Measurements from ENCODE around the gene SUDS3. TPM values are rescaled to one million over a fixed set of nuclear protein-coding genes. Genes with fewer than 3 reads are reported as not detected.

Gene SUDS3
- polyA plus RNA-seq, 1 donor from 2014 or later: 67.9 TPM

DNA sequence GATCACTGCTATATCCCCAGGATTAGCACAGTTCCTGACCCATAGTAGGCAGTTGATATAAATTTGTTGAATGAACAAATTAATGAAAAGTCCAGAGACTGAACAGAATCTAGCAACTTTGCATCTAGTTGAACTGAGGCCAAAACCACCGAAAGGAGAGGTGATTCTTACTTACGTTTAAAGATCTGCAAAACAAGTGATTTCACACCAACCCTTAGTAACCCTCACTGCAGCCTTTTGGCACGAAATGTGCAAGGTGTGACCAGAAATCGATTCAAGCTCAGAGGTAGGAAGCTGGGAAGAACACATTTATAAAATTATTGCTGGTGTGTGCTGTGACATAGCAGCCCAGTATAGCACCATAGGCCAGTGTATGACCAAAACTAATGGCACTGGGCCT lies 70.8 kb downstream of the SUDS3 start:
- Histone ChIP-seq H3K27me3 (ENCODE audit: insufficient read depth, low read depth, low read length) (no peaks in the 10 kb centered on the region), H3K79me2 (replicated peaks; ENCODE audit: insufficient read depth, low read length) (no peaks in the 10 kb centered on the region), H3K27ac (ENCODE audit: low read length) (no peak overlapping the region), H2AFZ (ENCODE audit: low read depth, low read length) (no peak overlapping the region), H3K4me2 (ENCODE audit: low read length) (no peak overlapping the region), H3K9me3 (ENCODE audit: low read length) (no peaks in the 10 kb centered on the region), H4K20me1 (ENCODE audit: insufficient read depth) (no peaks in the 10 kb centered on the region), H3F3A (ENCODE audit: insufficient read depth, low read length, poor library complexity, severe bottlenecking) (no peaks in the 10 kb centered on the region), H3K4me3 (ENCODE audit: low read length) (no peak overlapping the region), H3K36me3 (ENCODE audit: insufficient read depth, low read length) (no peaks in the 10 kb centered on the region), H3K9ac (ENCODE audit: low read length) (no peak overlapping the region), H3K9me2 (ENCODE audit: insufficient read depth, low read length) (no peaks in the 10 kb centered on the region)
- TF ChIP-seq SMC3 (conservative IDR thresholded peaks at IDR 0.05; ENCODE audit: poor library complexity): no peak
- no peak for TF ChIP-seq EP300 (conservative IDR thresholded peaks at IDR 0.05; ENCODE audit: poor library complexity, severe bottlenecking)
- TF ChIP-seq, protein P1, sequence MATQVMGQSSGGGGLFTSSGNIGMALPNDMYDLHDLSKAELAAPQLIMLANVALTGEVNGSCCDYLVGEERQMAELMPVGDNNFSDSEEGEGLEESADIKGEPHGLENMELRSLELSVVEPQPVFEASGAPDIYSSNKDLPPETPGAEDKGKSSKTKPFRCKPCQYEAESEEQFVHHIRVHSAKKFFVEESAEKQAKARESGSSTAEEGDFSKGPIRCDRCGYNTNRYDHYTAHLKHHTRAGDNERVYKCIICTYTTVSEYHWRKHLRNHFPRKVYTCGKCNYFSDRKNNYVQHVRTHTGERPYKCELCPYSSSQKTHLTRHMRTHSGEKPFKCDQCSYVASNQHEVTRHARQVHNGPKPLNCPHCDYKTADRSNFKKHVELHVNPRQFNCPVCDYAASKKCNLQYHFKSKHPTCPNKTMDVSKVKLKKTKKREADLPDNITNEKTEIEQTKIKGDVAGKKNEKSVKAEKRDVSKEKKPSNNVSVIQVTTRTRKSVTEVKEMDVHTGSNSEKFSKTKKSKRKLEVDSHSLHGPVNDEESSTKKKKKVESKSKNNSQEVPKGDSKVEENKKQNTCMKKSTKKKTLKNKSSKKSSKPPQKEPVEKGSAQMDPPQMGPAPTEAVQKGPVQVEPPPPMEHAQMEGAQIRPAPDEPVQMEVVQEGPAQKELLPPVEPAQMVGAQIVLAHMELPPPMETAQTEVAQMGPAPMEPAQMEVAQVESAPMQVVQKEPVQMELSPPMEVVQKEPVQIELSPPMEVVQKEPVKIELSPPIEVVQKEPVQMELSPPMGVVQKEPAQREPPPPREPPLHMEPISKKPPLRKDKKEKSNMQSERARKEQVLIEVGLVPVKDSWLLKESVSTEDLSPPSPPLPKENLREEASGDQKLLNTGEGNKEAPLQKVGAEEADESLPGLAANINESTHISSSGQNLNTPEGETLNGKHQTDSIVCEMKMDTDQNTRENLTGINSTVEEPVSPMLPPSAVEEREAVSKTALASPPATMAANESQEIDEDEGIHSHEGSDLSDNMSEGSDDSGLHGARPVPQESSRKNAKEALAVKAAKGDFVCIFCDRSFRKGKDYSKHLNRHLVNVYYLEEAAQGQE (IDR thresholded peaks at IDR 0.05; ENCODE audit: borderline replicate concordance): no peak
- TF ChIP-seq TAF1 (IDR thresholded peaks at IDR 0.05; ENCODE audit: low read depth): no peak
- TF ChIP-seq POLR2AphosphoS5 (IDR thresholded peaks at IDR 0.05): no peak
- TF ChIP-seq MXI1 (conservative IDR thresholded peaks at IDR 0.05; ENCODE audit: poor library complexity, severe bottlenecking): no peak
- TF ChIP-seq RAD21 (conservative IDR thresholded peaks at IDR 0.05): no peak
- TF ChIP-seq CTCF (IDR thresholded peaks at IDR 0.05; ENCODE audit: poor library complexity, severe bottlenecking): no peak
- TF ChIP-seq EZH2 (IDR thresholded peaks at IDR 0.05; ENCODE audit: borderline replicate concordance, insufficient read depth, low read length, poor library complexity, severe bottlenecking): no peak

- H3K27me3 ChIP-seq (ENCODE audit: insufficient read depth, low read depth, low read length): no peaks in the 10 kb centered on the region
- no peak overlapping the region for H3K4me3 ChIP-seq (ENCODE audit: low read length)
- no peak overlapping the region for H2AFZ ChIP-seq (ENCODE audit: low read depth, low read length)
- H3K9me3 ChIP-seq (ENCODE audit: low read length): no peaks in the 10 kb centered on the region
- no peaks in the 10 kb centered on the region for H4K20me1 ChIP-seq (ENCODE audit: insufficient read depth)
- H3K4me2 ChIP-seq (ENCODE audit: low read length): no peak overlapping the region
- no peak overlapping the region for H3K27ac ChIP-seq (ENCODE audit: low read length)
- H3K9ac ChIP-seq (ENCODE audit: low read length): no peak overlapping the region
- TF ChIP-seq, protein P1 (IDR thresholded peaks at IDR 0.05; ENCODE audit: borderline replicate concordance): no peak
- TF ChIP-seq RAD21 (conservative IDR thresholded peaks at IDR 0.05): no peak
- no peak for TF ChIP-seq MXI1 (conservative IDR thresholded peaks at IDR 0.05; ENCODE audit: poor library complexity, severe bottlenecking)
- TF ChIP-seq TAF1 (IDR thresholded peaks at IDR 0.05; ENCODE audit: low read depth): no peak
- no peak for TF ChIP-seq EP300 (conservative IDR thresholded peaks at IDR 0.05; ENCODE audit: poor library complexity, severe bottlenecking)
- TF ChIP-seq POLR2AphosphoS5 (IDR thresholded peaks at IDR 0.05): no peak
- TF ChIP-seq EZH2 (IDR thresholded peaks at IDR 0.05; ENCODE audit: borderline replicate concordance, insufficient read depth, low read length, poor library complexity, severe bottlenecking): no peak
- TF ChIP-seq CTCF (IDR thresholded peaks at IDR 0.05; ENCODE audit: poor library complexity, severe bottlenecking): no peak
- no peak for TF ChIP-seq SMC3 (conservative IDR thresholded peaks at IDR 0.05; ENCODE audit: poor library complexity)
- no peaks in the 10 kb centered on the region for H3F3A ChIP-seq (ENCODE audit: insufficient read depth, low read length, poor library complexity, severe bottlenecking)
- no peaks in the 10 kb centered on the region for H3K36me3 ChIP-seq (ENCODE audit: insufficient read depth, low read length)
- H3K9me2 ChIP-seq (ENCODE audit: insufficient read depth, low read length): no peaks in the 10 kb centered on the region
- H3K79me2 ChIP-seq (replicated peaks; ENCODE audit: insufficient read depth, low read length): no peaks in the 10 kb centered on the region
Observed at GRCh38 chr12:118448341-118448740, 72.0 kb downstream of the SUDS3 start.

All from neural cell (in vitro differentiated cells).